HepG2 (cell line): ENCODE results near the gene RUNX2. TPM values are rescaled to one million over a fixed set of nuclear protein-coding genes. Genes with fewer than 3 reads are reported as not detected.

Experiments used
- ATAC-seq: fragments of 200-7000 bp; cut with Tn5 transposase; 3 replicates; pipeline ENCODE4 v1.9.1; 2020; ENCODE audit warnings: mild to moderate bottlenecking, moderate library complexity
- BruUV-seq: library from RNA; stranded (reverse); fragments of 400-500 nt; replicated peaks from 2 replicates; lab custom pipeline; 2021; lab: Mats Ljungman, UMichigan
- CTCF ChIA-PET: fragments of 300-600 bp; formaldehyde crosslinking; extraction: SDS; loops from one replicate; lab custom pipeline; 2021; ENCODE audit warnings: low total read pairs, inconsistent platforms, low intra/inter-chr PET ratio; lab: Yijun Ruan, JAX
- POLR2A ChIA-PET: fragments of 350-600 bp; sonication (Branson Sonifier 250); formaldehyde crosslinking; loops from one replicate; lab custom pipeline; 2020; ENCODE audit warnings: antibody characterized with exemption, inconsistent platforms; lab: Yijun Ruan, JAX
- DNase-seq: peaks from one replicate; pipeline ENCODE4 v3.0.0-alpha.2; 2015; ENCODE audit warnings: low spot score
- FAIRE-seq: peaks from 3 replicates; lab custom pipeline; 2011; peaks lifted over from hg19 to GRCh38; lab: Jason Lieb, UNC
- H2AFZ ChIP-seq: one replicate; pipeline ENCODE4 v1.6.1; 2011; ENCODE audit warnings: low read length, inconsistent platforms
- H3K27ac ChIP-seq: fragments of 300-600 bp; 3 replicates; pipeline ENCODE4 v1.8.0; 2011; ENCODE audit warnings: mixed run types, mild to moderate bottlenecking, mixed read lengths, low read length, inconsistent platforms; ENCODE audit not compliant: insufficient read depth; ENCODE audit errors: extremely low read length
- H3K27me3 ChIP-seq, 2 experiments: fragments of 200-600 bp in 1 of 2; 2 replicates in 1 of 2; 3 replicates in 1 of 2; pipeline versions ENCODE4 v1.6.0 to v1.8.0; 2011; ENCODE audit warnings: low read length in 2 of 2, mild to moderate bottlenecking in 2 of 2, moderate library complexity in 2 of 2, inconsistent platforms in 1 of 2; ENCODE audit not compliant: insufficient read depth in 2 of 2, control insufficient read depth in 1 of 2
- H3K36me3 ChIP-seq, 2 experiments: fragments of 200-600 bp in 1 of 2; replicated peaks in 1 of 2; 2 replicates in 1 of 2; 3 replicates in 1 of 2; pipeline versions ENCODE4 v1.5.1 to v1.8.0; 2011; ENCODE audit warnings: low read length in 2 of 2, inconsistent platforms in 1 of 2; ENCODE audit not compliant: insufficient read depth in 2 of 2, control insufficient read depth in 1 of 2
- H3K4me1 ChIP-seq: 2 replicates; pipeline ENCODE4 v1.5.1; 2012; ENCODE audit warnings: low read length, inconsistent platforms; ENCODE audit not compliant: insufficient read depth
- H3K4me2 ChIP-seq: 2 replicates; pipeline ENCODE4 v1.6.0; 2011; ENCODE audit warnings: low read depth, low read length, inconsistent platforms
- H3K4me3 ChIP-seq, 3 experiments: fragments of 200-600 bp in 1 of 3; sonication (generic), shearing (Covaris generic) in 1 of 3; replicated peaks in 1 of 3; 2 replicates each; pipeline ENCODE4 v1.5.1; 2011 to 2016; ENCODE audit warnings: low read length in 3 of 3, inconsistent platforms in 2 of 3, low read depth in 2 of 3, mild to moderate bottlenecking in 2 of 3, control low read depth in 1 of 3, mixed read lengths in 1 of 3; ENCODE audit not compliant: insufficient read depth in 1 of 3
- H3K79me2 ChIP-seq: one replicate; pipeline ENCODE4 v1.6.1; 2011; ENCODE audit warnings: low read length, inconsistent platforms; ENCODE audit not compliant: insufficient read depth
- H3K9ac ChIP-seq: 2 replicates; pipeline ENCODE4 v1.6.0; 2011; ENCODE audit warnings: mild to moderate bottlenecking, low read depth, low read length, inconsistent platforms; ENCODE audit not compliant: insufficient read depth
- H3K9me3 ChIP-seq: 2 replicates; pipeline ENCODE4 v1.5.1; 2012; ENCODE audit warnings: mild to moderate bottlenecking, low read length
- H4K20me1 ChIP-seq: 2 replicates; pipeline ENCODE4 v1.6.0; 2011; ENCODE audit warnings: inconsistent platforms, mild to moderate bottlenecking, low read length, moderate library complexity; ENCODE audit not compliant: insufficient read depth
- ATF7-NPFF ChIP-seq: sonication (generic); formaldehyde crosslinking; IDR thresholded peaks from 2 replicates; pipeline ENCODE4 v1.8.1; 2023; ENCODE audit warnings: mild to moderate bottlenecking, low read depth, missing genetic modification reagents, moderate library complexity
- MLX ChIP-seq: IDR thresholded peaks from 2 replicates; pipeline ENCODE4 v1.6.1; 2016
- SOX5 ChIP-seq: IDR thresholded peaks from 2 replicates; pipeline ENCODE4 v1.6.1; 2016; ENCODE audit warnings: borderline replicate concordance
- TCF12 ChIP-seq, 2 experiments: fragments of 450-650 bp in 1 of 2; sonication (generic) in 1 of 2; formaldehyde crosslinking in 1 of 2; IDR thresholded peaks; 2 replicates each; pipeline versions ENCODE4 v1.6.1 to v1.8.0; 2017 to 2022; ENCODE audit warnings: antibody characterized with exemption in 1 of 2, mild to moderate bottlenecking in 1 of 2, missing genetic modification reagents in 1 of 2, moderate library complexity in 1 of 2
- ZFAT ChIP-seq: sonication (generic); formaldehyde crosslinking; conservative IDR thresholded peaks from 2 replicates; pipeline ENCODE4 v1.8.1; 2023; ENCODE audit warnings: missing genetic modification reagents, inconsistent platforms
- ZNF432 ChIP-seq: sonication (generic); formaldehyde crosslinking; IDR thresholded peaks from 2 replicates; pipeline ENCODE4 v1.5.0; 2020; ENCODE audit warnings: missing genetic modification reagents, mild to moderate bottlenecking, borderline replicate concordance
- ZNF549 ChIP-seq: sonication (generic); formaldehyde crosslinking; IDR thresholded peaks from 2 replicates; pipeline ENCODE4 v1.5.0; 2020; ENCODE audit warnings: missing genetic modification reagents
- ZNF672 ChIP-seq: sonication (generic); formaldehyde crosslinking; IDR thresholded peaks from 2 replicates; pipeline ENCODE4 v1.8.1; 2022; ENCODE audit warnings: missing genetic modification reagents
- ZNF687 ChIP-seq: sonication (generic); formaldehyde crosslinking; IDR thresholded peaks from 2 replicates; pipeline ENCODE4 v1.5.1; 2020; ENCODE audit warnings: mild to moderate bottlenecking, missing genetic modification reagents, moderate library complexity
- WGBS: methylation state at CpG from one replicate; pipeline ENCODE4 v1.1.6; 2017; ENCODE audit warnings: low lambda C conversion rate; 5-methylcytosine and 5-hydroxymethylcytosine counted together
- in situ Hi-C: cut with HindIII; loops from 2 replicates; pipeline ENCODE4 v1.10.0; 2017; ENCODE audit warnings: low pct_unique_long_range_greater_than_20kb; ENCODE audit not compliant: extremely low pct_ligation_motif_present
- intact Hi-C: fragments of 100-400 bp; cut with micrococcal nuclease; formaldehyde crosslinking; loops from one replicate; pipeline ENCODE4 v1.10.0; 2022; ENCODE audit not compliant: unreplicated experiment
- polyA plus RNA-seq, 8 experiments: library from polyadenylated mRNA; depleted of rRNA in 3 of 8; stranded (reverse) in 7 of 8; unstranded in 1 of 8; fragments of >200 nt; fragmentation: Illumina TruSeq in 4 of 8; extraction: Trizol in 4 of 8; gene quantifications; 2 replicates each; pipeline versions ENCODE4 v1.2.1 to v1.2.3, GENCODE V29; 2011 to 2016; ENCODE audit warnings: low read depth in 4 of 8, missing spikeins in 1 of 8, mixed read lengths in 1 of 8; ENCODE audit not compliant: insufficient read depth in 1 of 8
- total RNA-seq, 5 experiments: library from RNA; depleted of rRNA; stranded (reverse); fragments of >200 nt; fragmentation: Illumina TruSeq; extraction: Trizol; gene quantifications; 2 replicates each; pipeline ENCODE4 v1.2.3, GENCODE V29; 2016; ENCODE audit warnings: low read depth in 1 of 5

Gene RUNX2
- total and polyA plus RNA-seq, 2 of the 13 experiments (the other 11 are each of a cell fraction or from before 2014, with no cell fraction given): not detected

GRCh38 chr6:45654673-45655072 is 326.5 kb downstream of the RUNX2 start (continued):
- no peak for TF ChIP-seq MLX (CRISPR knock-in tag)
- no peak for TF ChIP-seq SOX5 (CRISPR knock-in tag)

- H3K79me2 ChIP-seq: no peaks in the 10 kb centered on the region
- FAIRE-seq: no peak
- CTCF ChIA-PET: no interaction called here
- no peaks in the 10 kb centered on the region for H3K36me3 ChIP-seq
- no peak overlapping the region for H3K4me2 ChIP-seq
- peaks cover 0 to 7% of the 10 kb centered on the region in 2 experiments; a peak in 3 of 5 replicates for H3K27me3 ChIP-seq
- in situ Hi-C loops (no loop called here), intact Hi-C loops (no loop called here)
- no peaks in the 10 kb centered on the region for H4K20me1 ChIP-seq
- 26% methylated on average over 4 of the region's 4 CpGs for WGBS
- no peak overlapping the region for H2AFZ ChIP-seq
- TF ChIP-seq TCF12 (IDR thresholded peaks at IDR 0.05): no peak
- TF ChIP-seq TCF12 (CRISPR knock-in tag; IDR thresholded peaks at IDR 0.05): no peak
- TF ChIP-seq ZNF432: no peak
- TF ChIP-seq ZNF687: no peak
- no peak for TF ChIP-seq ZFAT (CRISPR knock-in tag)
- no peak for TF ChIP-seq ZNF549 (CRISPR knock-in tag)
- TF ChIP-seq ZNF672 (CRISPR knock-in tag): no peak
- TF ChIP-seq ATF7-NPFF (CRISPR knock-in tag): no peak
- no peak overlapping the region for H3K9ac ChIP-seq
- no peak for ATAC-seq
- H3K27ac ChIP-seq: no peak overlapping the region
- BruUV-seq: no TSS peak
- no peak overlapping the region for H3K4me3 ChIP-seq
- DNase-seq: no peak
- no peaks in the 10 kb centered on the region for H3K9me3 ChIP-seq
- no peaks in the 10 kb centered on the region for H3K4me1 ChIP-seq
- POLR2A ChIA-PET: no interaction called here
Observed at GRCh38 chr6:45655745-45656476, 327.8 kb downstream of the RUNX2 start.
